Activated CD4-positive, CD25-positive, alpha-beta regulatory T cell treated with anti-CD3 and anti-CD28 coated beads, Interleukin-2, amount 50 U/mL, for 16 hours (primary cell): Measurements from ENCODE around the gene WFDC2.

Experiments used
- DNase-seq: peaks from one replicate; pipeline ENCODE4 v3.0.0-alpha.2; 2020; ENCODE audit warnings: low read depth, low spot score

Gene WFDC2

DNA sequence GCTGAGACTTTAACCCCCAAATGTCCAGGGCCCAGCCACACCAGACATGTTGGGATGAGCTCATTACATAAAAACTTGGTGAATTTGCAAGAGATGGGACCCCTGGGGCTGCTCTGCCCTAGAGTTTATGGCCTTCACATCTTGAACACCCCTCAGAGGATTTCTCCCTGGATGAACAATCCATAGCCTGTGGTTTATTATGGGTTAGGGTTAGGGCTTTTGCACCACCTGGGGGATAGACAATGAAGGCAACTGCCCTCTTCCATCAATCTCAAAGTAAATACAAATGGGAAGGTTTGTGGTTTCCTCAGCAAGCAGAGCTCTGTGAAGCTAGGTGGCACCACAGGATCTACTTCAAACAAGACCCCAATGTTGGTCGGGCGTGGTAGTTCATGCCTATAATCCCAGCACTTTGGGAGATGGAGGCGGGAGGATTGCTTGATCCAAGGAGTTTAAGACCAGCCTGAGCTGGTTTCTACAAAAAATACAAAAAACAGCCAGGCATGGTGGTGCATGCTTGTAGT is 28.5 kb downstream of the WFDC2 start:
- no peak for DNase-seq

DNA sequence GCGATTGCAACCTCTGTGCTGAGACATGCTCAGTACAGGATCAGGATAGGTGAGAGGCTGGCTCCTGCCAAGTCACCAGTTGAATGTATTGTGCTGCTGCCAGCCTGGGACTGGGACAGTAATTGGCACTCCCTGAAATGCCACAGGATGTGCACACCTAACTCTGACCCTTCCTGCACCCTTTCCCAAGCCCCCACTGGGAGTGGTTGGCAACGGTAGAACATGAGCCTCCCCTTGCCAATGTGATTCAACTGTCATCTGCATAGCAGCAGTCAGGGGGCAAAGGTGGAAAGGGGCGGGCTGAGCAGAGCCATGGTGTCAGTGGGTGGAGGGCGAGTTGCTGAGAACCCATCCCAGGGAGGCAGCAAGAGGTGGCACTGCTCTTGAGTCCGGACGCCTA is 30.5 kb downstream of the WFDC2 start:
- no peak for DNase-seq

DNA sequence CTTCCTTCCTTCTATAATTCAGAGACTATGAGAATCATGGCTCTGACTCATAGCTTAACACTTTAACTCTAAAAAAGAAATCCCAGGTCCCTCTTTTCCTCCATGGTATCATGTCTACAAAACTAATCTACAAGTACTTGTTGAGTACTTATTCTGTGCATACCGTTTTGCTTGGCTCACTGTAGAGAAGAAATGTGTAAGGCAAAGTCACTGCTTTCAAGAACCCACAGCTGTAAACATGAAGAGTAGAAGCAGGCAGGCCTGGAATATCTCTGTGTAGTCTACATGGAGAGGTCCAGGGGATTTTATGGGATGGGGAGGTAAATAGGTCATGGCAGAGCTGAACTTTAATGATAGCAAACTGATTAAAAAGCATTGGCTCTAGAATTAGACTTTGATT is 32.0 kb downstream of the WFDC2 start:
- DNase-seq: no peak

DNA sequence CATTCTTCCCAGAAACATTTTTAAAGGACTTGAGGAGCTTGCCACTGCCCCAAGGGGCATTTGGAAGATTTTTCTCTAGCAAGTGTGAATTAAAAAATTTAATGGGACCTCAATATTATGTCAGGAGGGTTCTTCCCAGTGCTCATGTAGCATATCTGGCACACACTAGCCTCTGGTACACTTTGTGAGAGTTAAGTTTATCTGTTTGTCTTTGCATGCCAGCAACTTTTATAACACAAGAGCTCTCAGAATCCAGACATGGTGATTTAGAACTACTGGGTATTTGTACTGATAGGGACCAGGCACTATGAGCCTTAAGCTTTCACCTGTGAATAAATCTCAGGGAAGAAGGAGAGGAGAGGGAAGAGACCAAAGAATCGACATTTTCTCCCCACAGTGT is 33.0 kb downstream of the WFDC2 start:
- DNase-seq: no peak

DNA sequence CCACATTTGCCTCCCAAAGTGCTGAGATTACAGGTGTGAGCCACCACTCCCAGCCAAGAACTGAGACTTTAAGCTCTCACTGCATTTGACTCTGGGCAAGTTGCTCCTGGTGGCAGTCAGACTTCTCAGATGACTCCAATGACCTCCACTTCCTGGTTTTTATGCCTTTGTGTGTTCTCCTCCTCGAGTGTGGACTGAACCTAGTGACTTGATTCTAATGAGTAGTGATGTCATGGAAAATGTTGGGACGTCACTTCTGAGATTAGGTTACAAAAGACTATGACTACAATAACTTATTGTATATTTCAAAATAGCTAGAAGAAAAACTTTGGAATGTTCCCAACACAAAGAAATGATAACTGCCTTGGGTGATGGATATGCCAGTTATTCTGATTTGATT is 33.9 kb downstream of the WFDC2 start:
- no peak for DNase-seq

DNA sequence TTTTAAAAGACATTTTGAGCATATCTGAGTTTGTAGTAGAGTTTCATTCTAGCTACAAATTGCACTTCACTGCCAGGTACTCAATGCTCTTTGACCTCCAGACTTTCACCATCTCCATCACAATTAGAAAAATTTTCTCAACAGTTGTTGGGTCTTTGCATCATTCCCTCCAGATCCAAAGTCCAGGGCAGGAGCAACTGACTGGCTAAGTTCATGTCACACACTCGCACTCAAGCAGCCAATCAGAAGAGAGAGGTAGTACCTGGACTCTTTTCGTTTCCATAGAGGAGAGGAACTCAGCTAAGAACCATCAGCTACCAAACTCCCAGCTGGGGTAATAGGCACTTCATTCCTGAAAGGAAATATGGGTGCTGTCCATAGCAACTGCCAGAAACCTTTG is 36.8 kb downstream of the WFDC2 start:
- DNase-seq: no peak

DNA sequence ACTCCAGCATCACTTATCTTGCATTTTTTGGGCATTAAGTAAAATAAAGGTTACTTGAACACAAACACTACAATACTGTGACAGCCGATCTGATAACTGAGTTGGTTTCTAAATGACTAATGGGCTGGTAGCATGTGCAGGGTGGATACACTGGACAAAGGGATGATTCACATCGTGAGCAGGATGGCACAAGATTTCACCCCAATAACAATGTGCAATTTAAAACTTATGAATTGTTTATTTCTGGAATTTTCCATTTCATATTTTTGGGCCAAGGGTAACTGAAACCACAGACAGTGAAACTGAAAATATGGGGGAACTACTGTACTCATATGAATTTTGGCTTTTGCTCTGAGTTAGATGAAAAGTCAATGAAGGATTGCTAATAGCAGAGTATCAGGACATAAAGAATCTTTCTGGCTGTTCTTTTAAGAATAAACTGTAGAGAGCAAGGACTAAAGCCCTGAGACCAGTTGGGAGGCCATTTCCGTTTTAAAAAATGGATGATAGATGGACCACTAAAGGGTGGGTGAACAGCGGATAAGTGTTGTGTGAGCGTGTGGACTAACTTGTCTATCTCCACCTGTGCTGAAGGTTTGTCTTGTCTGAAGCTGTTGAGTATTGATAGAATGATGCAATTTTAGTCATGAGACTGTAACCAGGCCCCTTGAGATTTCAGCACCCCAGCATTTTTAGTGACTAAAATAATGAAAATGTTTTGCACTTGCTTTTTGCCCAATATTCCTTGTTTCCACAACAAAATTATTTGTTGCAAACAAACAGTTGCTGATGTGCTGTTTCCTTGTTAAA is 37.7 kb downstream of the WFDC2 start:
- DNase-seq: no peak

DNA sequence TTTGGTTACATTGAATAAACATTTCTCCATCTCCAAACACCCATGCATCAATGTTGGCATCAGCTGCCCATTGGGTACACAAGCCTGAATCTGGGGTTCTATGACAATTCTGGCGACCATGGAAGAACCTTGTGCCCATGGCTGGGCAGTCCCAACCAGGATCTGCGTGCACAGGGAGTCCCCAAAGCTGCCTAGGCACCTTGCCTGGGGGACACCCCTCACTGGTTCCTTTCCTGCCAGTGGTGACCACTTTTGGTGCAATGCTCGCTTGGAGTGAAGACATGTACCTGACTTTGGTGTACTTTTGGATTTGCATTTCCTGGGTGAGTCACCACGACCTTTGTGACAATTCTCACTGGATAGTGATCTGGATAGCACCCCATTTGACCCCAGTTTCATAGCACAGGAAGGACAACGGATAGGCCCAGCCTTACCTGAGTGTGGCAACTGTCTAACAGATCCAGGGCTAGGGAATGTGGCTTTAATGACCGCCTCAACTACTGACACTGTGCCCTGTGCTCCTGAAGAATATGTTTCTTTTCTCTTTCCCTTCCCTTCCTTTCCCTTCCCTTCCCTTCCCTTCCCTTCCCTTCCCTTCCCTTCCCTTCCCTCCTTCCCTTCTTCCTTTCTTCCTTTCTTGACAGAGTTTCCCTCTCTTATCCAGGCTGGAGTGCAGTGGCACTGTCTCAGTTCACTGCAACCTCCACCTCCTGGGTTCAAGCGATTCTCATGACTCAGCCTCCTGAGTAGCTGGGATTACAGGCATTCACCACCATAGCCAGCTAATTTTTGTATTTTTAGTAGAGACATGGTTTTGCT is 38.7 kb downstream of the WFDC2 start:
- DNase-seq: no peak

DNA sequence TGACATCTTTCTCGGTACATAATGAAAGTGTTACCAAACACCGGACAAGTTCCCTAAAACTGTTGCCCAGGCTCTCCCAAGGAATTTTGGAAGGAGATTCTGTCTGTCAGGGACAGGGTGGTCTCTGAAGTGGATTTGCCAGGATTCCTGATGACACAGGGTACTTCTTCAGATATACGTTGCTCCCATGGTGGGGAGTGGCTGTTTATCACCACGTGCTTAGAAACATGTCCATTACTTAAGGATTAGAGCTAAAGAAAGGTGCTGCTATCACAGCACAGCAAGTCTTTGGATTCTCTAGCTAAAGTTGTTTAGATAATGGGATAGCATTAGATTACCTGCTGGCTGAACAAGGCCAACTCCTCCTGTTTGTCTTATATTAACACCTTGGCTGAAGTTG is 39.5 kb downstream of the WFDC2 start:
- no peak for DNase-seq

DNA sequence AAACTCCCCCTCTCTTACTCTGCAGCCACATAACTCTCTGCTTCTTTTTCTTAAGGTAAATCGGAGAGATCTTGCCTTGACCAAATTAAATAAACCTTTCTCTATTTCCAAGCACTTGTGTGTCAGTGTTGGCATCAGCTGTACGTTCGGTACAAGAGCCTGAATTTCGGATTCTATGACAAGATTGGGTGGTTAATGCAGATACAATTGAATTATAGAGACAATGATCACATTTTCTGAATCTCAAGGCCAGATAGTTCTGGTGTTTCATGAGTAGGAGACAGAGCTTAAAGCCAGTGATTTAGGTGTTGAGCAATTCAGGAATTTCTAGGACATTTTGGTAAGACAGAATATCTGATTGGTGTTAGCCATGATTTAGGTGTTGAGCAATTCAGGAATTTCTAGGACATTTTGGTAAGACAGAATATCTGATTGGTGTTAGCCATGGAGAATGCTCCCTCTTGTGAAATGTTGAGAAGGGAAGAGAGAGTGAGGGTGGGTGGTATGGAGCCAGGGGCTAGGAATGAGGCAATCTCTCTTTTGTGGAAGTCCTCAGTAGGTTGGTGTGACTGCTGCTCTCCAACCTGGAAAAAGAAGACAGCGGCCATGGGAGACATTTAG is 40.8 kb downstream of the WFDC2 start:
- DNase-seq: no peak

DNA sequence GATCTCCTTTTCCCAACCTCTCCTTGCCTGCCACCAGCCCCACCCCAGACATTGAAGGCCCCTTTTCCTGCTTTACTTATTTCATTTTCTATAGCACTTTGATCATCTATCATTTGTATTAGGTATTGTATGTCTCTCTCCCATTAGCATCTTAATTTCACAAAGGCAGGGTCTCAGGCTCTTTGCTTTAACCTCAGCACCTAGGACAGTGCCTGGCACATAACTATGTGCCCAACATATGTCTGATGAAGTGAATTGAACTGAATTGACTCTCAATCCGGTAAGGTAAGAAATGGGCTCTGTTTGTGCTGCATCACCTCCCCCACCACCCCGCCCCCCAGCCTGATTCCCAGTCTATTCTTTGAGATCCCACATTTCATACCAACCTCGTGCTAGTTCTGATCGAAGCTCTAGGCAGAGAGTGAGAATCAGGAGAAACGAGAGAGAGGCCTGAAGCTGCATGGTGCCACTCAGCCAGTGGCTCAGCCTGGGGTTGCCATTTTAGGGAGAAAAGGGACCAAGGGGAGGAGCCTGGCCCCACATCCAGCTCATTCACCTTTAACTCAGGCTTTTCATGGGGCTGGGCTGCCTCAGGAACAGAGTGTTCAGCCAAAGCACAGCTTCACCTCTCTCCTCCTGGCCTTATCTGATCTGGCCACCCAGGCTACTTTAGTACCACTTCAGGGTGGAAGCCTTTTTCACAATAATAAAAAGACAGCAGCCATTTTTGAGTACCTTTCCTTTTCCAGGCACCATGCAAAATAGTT is 45.8 kb downstream of the WFDC2 start, which contains the start of gene SPINT3:
SPINT3 (minus strand) TSS at position 476 of the 767 bp plus-strand sequence; CDS start at position 462, 14 bp downstream.
- no peak for DNase-seq

DNA sequence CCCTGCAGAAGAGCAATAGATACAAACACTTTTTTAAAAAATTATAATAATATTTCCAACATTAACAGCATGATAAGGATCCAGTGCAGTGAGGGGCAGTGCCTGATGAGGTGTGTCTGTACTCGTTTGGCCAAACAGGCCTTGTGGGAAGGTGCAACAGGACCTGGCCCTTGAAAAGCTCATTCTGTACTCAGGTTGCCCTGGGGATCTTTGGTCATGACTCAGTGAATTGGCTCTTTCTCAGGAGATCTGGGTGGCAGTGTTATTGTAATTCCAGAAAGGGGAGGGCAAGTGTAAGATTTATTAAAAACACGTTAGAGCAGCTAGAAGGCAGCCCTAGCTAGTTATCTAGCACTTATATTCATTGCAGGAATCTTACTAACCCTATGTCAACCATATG is 48.7 kb downstream of the WFDC2 start:
- no peak for DNase-seq

DNA sequence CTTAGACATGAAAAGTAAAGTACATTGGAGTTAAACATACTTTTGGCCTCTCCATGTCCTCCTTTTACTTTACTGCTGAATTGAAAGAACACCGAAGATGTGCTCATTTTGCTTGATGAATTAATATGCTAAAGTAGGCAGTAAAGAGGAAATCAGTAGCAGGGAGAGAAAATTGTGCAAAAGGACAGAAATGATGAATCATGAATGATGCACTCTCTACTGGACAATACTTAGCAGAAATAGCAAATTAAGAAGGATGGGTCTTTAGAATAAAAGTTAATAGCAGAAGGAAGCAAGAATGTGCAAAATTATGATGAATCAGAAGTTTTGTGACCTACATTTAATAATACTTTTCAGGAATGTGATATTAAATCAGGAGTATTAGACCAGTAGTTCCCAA is 54.3 kb downstream of the WFDC2 start:
- no peak for DNase-seq

DNA sequence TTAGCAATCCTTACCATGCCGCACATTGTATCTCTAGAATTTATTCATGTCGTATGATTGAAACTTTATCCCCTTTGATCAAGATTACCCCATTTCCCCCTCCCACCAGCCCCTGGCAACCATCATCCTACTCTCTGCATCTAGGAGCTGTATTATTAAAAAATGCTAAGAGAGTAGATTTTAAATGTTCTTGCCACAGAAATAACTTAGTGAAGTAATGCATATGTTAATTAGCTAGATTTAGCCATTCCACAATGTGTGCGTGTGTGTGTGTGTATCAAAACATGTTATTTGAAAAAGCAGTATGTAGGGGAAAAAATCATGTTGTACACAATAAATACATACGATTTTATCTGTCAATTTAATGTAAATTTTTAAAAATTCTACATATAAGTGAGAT is 57.7 kb downstream of the WFDC2 start:
- no peak for DNase-seq
